Activated CD8-positive, alpha-beta T cell treated with anti-CD3 and anti-CD28 coated beads for 36 hours (primary cell): ENCODE data around the gene RAB31. TPM values are rescaled to one million over a fixed set of nuclear protein-coding genes. Genes with fewer than 3 reads are reported as not detected.

Experiments used
- ATAC-seq: fragments of 200-7000 bp; cut with Tn5 transposase; one replicate; pipeline ENCODE4 v1.10.0; 2021; ENCODE audit warnings: mild to moderate bottlenecking, moderate library complexity
- CTCF ChIA-PET: fragments of 350-600 bp; sonication (Branson Sonifier 250); formaldehyde crosslinking; loops from one replicate; lab custom pipeline; 2021; ENCODE audit warnings: antibody characterized with exemption; lab: Charles Lee
- POLR2A ChIA-PET: fragments of 350-600 bp; sonication (Branson Sonifier 250); formaldehyde crosslinking; loops from one replicate; lab custom pipeline; 2021; ENCODE audit warnings: antibody characterized with exemption; lab: Charles Lee
- DNase-seq: peaks from one replicate; pipeline ENCODE4 v3.0.0-alpha.2; 2020
- H3K27ac Mint-ChIP-seq: one replicate; pipeline ENCODE4 v1.8.0; 2021; ENCODE audit warnings: mild to moderate bottlenecking, mixed read lengths
- H3K27me3 Mint-ChIP-seq: one replicate; pipeline ENCODE4 v1.8.0; 2021; ENCODE audit warnings: mixed read lengths
- H3K36me3 Mint-ChIP-seq: one replicate; pipeline ENCODE4 v1.8.0; 2021; ENCODE audit warnings: low read depth, mixed read lengths
- H3K4me1 Mint-ChIP-seq: one replicate; pipeline ENCODE4 v1.8.0; 2021; ENCODE audit warnings: low read depth, mixed read lengths
- H3K4me3 Mint-ChIP-seq: one replicate; pipeline ENCODE4 v1.8.0; 2021; ENCODE audit warnings: mild to moderate bottlenecking, moderate library complexity, mixed read lengths
- H3K9me3 Mint-ChIP-seq: one replicate; pipeline ENCODE4 v1.8.0; 2021; ENCODE audit warnings: mixed read lengths
- CTCF ChIP-seq: fragments of 200-600 bp; IDR thresholded peaks from one replicate; pipeline ENCODE4 v1.8.0; 2022; ENCODE audit warnings: antibody characterized with exemption, mild to moderate bottlenecking
- intact Hi-C: fragments of 100-400 bp; cut with micrococcal nuclease; formaldehyde crosslinking; loops from one replicate; pipeline ENCODE4 v1.10.0; 2022
- total RNA-seq, 2 experiments: library from RNA; stranded (reverse); gene quantifications; one replicate each; pipeline ENCODE4 v1.2.3, GENCODE V29; 2021

Gene RAB31
- total RNA-seq, 2 experiments from 2014 or later: 0.45 to 0.76 TPM

- no peaks in the 10 kb centered on the region for H3K4me1 Mint-ChIP-seq
- H3K27me3 Mint-ChIP-seq: peaks cover 17% of the 10 kb centered on the region
- H3K27ac Mint-ChIP-seq: no peak overlapping the region
- intact Hi-C loops: no loop called here
- no peak for DNase-seq
- TF ChIP-seq CTCF: no peak
- H3K36me3 Mint-ChIP-seq: no peaks in the 10 kb centered on the region
- ChIA-PET CTCF (no interaction called here), POLR2A (no interaction called here)
- ATAC-seq: no peak
- no peak overlapping the region for H3K4me3 Mint-ChIP-seq
- no peaks in the 10 kb centered on the region for H3K9me3 Mint-ChIP-seq
Measured at GRCh38 chr18:9679125-9679524, 29.0 kb upstream of the RAB31 start.

GRCh38 chr18:9681217-9681616 is 26.9 kb upstream of the RAB31 start:
- Mint-ChIP-seq H3K9me3 (no peaks in the 10 kb centered on the region), H3K27ac (no peak overlapping the region), H3K4me3 (no peak overlapping the region), H3K27me3 (peaks cover 8% of the 10 kb centered on the region), H3K4me1 (peaks cover 6% of the 10 kb centered on the region), H3K36me3 (no peaks in the 10 kb centered on the region)
- TF ChIP-seq CTCF: no peak
- ATAC-seq: no peak
- DNase-seq: no peak
- intact Hi-C loops: no loop called here
- ChIA-PET POLR2A (no interaction called here), CTCF (no interaction called here)

GRCh38 chr18:9682572-9682971 is 25.5 kb upstream of the RAB31 start:
- Mint-ChIP-seq H3K9me3 (no peaks in the 10 kb centered on the region), H3K4me3 (no peak overlapping the region), H3K27ac (no peak overlapping the region), H3K27me3 (peaks cover 7% of the 10 kb centered on the region), H3K36me3 (no peaks in the 10 kb centered on the region), H3K4me1 (peaks cover 6% of the 10 kb centered on the region)
- POLR2A ChIA-PET: no interaction called here
- no peak for TF ChIP-seq CTCF
- ATAC-seq (no peak), DNase-seq (no peak)
- CTCF ChIA-PET: no interaction called here
- intact Hi-C loops: no loop called here

GRCh38 chr18:9683418-9684396 is 24.4 kb upstream of the RAB31 start:
- ChIA-PET POLR2A (no interaction called here), CTCF (no interaction called here)
- Mint-ChIP-seq H3K4me1 (peaks cover 6% of the 10 kb centered on the region), H3K9me3 (no peaks in the 10 kb centered on the region), H3K27ac (no peak overlapping the region), H3K36me3 (no peaks in the 10 kb centered on the region), H3K27me3 (peaks cover 7% of the 10 kb centered on the region), H3K4me3 (no peak overlapping the region)
- intact Hi-C loops: no loop called here
- no peak for TF ChIP-seq CTCF
- DNase-seq (no peak), ATAC-seq (no peak)

- peaks cover 1% of the 10 kb centered on the region for H3K9me3 Mint-ChIP-seq
- intact Hi-C loops: no loop called here
- DNase-seq: no peak
- H3K27ac Mint-ChIP-seq: no peak overlapping the region
- ATAC-seq: no peak
- no peak overlapping the region for H3K4me3 Mint-ChIP-seq
- H3K36me3 Mint-ChIP-seq: no peaks in the 10 kb centered on the region
- H3K27me3 Mint-ChIP-seq: peaks cover 7% of the 10 kb centered on the region
- ChIA-PET CTCF (no interaction called here), POLR2A (no interaction called here)
- no peak for TF ChIP-seq CTCF
- H3K4me1 Mint-ChIP-seq: peaks cover 6% of the 10 kb centered on the region
Measured at GRCh38 chr18:9684881-9685614, 23.1 kb upstream of the RAB31 start.
